Thyroid gland (tissue), 4 donors: ENCODE data around the gene ZNF76. TPM values are rescaled to one million over a fixed set of nuclear protein-coding genes. Genes with fewer than 3 reads are reported as not detected.
A peak's percentile ranks its signal among the peaks of the same experiment; 100 is the strongest.

Experiments used
- DNase-seq, 2 donors: peaks; one replicate each; pipeline ENCODE4 v3.0.0-alpha.2; 2019
- H3K27ac ChIP-seq, 3 donors: fragments of 200-600 bp; sonication (generic); 1 replicate in 2 of 3; 2 replicates in 1 of 3; pipeline ENCODE4 v1.5.1; 2016 to 2019; ENCODE audit warnings: mild to moderate bottlenecking in 1 of 3, moderate library complexity in 1 of 3
- H3K27me3 ChIP-seq: fragments of 200-600 bp; sonication (generic); one replicate; pipeline ENCODE4 v1.5.1; 2019
- H3K36me3 ChIP-seq, 2 donors: fragments of 200-600 bp; sonication (generic); one replicate each; pipeline ENCODE4 v1.5.1; 2016 to 2019
- H3K4me1 ChIP-seq, 2 donors: fragments of 200-600 bp; sonication (generic); one replicate each; pipeline ENCODE4 v1.5.1; 2017 to 2019
- H3K4me3 ChIP-seq, 3 donors: fragments of 200-600 bp; sonication (generic); replicated peaks in 1 of 3; 1 replicate in 2 of 3; 2 replicates in 1 of 3; pipeline ENCODE4 v1.5.1; 2016; ENCODE audit warnings: mild to moderate bottlenecking in 1 of 3
- H3K9me3 ChIP-seq: fragments of 200-600 bp; sonication (generic); one replicate; pipeline ENCODE4 v1.5.1; 2017
- POLR2A ChIP-seq, 2 donors: fragments of 450-650 bp; IDR thresholded peaks; one replicate each; pipeline ENCODE4 v1.6.1; 2017; ENCODE audit warnings: antibody characterized with exemption in 2 of 2, mild to moderate bottlenecking in 2 of 2, moderate library complexity in 1 of 2
- WGBS, 2 donors: methylation state at CpG; one replicate each; pipeline ENCODE4 v1.1.5; 2017; 5-methylcytosine and 5-hydroxymethylcytosine counted together
- intact Hi-C: fragments of 100-400 bp; cut with DNase I; formaldehyde crosslinking; loops from one replicate; pipeline ENCODE4 v1.15.1; 2023
- total RNA-seq, 4 donors: library from RNA; depleted of rRNA; stranded (reverse); fragments of >200 nt; gene quantifications; one replicate each; pipeline ENCODE4 v1.2.3, GENCODE V29; 2016
- TF ChIP-seq, protein P1 (sequence below), 6 experiments: fragments of 200-600 bp in 3 of 6; fragments of 450-650 bp in 3 of 6; sonication (generic) in 3 of 6; IDR thresholded peaks; one replicate each; pipeline ENCODE4 v1.5.1; 2016 to 2019; ENCODE audit warnings: antibody characterized with exemption in 6 of 6, mild to moderate bottlenecking in 2 of 6, inconsistent platforms in 1 of 6, moderate library complexity in 1 of 6

Gene ZNF76
- total RNA-seq, 4 donors from 2014 or later, result 54.3 to 81.7 (median 71.6) TPM

DNA sequence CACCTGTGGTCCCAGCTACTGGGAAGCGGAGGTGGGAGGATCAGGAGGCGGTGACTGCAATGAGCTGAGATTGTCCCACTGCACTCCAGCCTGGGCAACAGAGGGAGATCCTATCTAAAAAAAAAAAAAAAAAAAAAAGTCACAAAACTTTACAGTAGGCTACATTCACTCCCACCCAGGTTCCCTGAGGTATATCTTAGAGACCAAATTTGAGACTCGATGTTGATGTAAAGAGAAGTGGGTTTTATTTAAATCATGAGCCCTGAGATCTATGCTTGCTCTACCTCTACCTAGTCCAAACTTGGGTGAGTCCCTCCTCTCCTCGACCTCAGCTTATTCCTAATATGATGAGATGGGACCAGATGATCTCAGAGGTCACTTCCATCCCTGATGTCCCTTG, 29.3 kb downstream of the ZNF76 start:
- DNase-seq, result no peak
- 74 to 75% methylated on average over 4 of the region's 4 CpGs for WGBS, 2 donors
- H3K4me1 ChIP-seq, result no peaks in the 10 kb centered on the region
- peaks cover 86 to 90% of the 10 kb centered on the region in 2 donors for H3K36me3 ChIP-seq
- no peak overlapping the region for H3K4me3 ChIP-seq
- H3K27ac ChIP-seq, result no peak overlapping the region
- no peaks in the 10 kb centered on the region for H3K9me3 ChIP-seq
- intact Hi-C loops, result no loop called here
- TF ChIP-seq, protein P1, sequence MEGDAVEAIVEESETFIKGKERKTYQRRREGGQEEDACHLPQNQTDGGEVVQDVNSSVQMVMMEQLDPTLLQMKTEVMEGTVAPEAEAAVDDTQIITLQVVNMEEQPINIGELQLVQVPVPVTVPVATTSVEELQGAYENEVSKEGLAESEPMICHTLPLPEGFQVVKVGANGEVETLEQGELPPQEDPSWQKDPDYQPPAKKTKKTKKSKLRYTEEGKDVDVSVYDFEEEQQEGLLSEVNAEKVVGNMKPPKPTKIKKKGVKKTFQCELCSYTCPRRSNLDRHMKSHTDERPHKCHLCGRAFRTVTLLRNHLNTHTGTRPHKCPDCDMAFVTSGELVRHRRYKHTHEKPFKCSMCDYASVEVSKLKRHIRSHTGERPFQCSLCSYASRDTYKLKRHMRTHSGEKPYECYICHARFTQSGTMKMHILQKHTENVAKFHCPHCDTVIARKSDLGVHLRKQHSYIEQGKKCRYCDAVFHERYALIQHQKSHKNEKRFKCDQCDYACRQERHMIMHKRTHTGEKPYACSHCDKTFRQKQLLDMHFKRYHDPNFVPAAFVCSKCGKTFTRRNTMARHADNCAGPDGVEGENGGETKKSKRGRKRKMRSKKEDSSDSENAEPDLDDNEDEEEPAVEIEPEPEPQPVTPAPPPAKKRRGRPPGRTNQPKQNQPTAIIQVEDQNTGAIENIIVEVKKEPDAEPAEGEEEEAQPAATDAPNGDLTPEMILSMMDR (IDR thresholded peaks at IDR 0.05), result no peak
- no peak for TF ChIP-seq POLR2A (IDR thresholded peaks at IDR 0.05)
- H3K27me3 ChIP-seq, result no peaks in the 10 kb centered on the region

DNA sequence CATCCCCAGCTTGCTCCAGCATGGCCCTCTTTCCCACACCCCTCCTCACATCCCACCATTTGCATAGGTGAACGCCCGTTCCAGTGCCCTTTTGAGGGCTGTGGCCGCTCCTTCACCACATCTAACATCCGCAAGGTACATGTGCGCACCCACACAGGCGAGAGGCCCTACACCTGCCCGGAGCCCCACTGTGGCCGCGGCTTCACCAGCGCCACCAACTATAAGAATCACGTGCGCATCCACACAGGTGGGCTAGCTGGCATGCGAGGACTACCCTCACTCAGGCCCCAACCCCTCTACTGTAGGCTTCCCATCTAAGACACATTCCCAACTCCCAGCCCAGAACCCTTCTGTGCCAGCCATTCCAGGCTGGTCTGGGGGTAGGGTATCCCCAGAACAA, 32.0 kb downstream of the ZNF76 start:
- H3K36me3 ChIP-seq, result peaks cover 80 to 81% of the 10 kb centered on the region in 2 donors
- intact Hi-C loops, result no loop called here
- 96 to 99% methylated on average over 10 to 12 of the region's 13 CpGs for WGBS, 2 donors

DNA sequence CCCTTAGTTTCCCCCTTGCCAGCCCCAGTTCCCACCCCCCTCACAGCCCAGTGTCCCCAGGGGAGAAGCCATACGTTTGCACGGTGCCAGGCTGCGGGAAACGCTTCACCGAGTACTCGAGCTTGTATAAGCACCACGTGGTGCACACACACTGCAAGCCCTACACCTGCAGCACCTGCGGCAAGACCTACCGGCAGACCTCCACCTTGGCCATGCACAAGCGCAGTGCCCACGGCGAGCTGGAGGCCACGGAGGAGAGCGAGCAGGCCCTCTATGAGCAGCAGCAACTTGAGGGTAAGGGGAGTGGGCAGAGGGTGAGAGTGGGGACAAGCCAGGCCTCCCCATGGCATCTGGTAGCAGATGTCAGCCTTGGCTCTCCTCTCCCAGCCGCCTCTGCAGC, 33.0 kb downstream of the ZNF76 start:
- H3K27me3 ChIP-seq, result no peaks in the 10 kb centered on the region
- H3K9me3 ChIP-seq, result no peaks in the 10 kb centered on the region
- intact Hi-C loops, result no loop called here
- no peak for TF ChIP-seq POLR2A (IDR thresholded peaks at IDR 0.05)
- no peak overlapping the region for H3K27ac ChIP-seq
- peaks cover 70 to 71% of the 10 kb centered on the region in 2 donors for H3K36me3 ChIP-seq
- DNase-seq, result peak; percentile 45 to 51
- H3K4me1 ChIP-seq, result peaks cover 0 to 6% of the 10 kb centered on the region in 2 donors
- H3K4me3 ChIP-seq, result no peak overlapping the region
- 50 to 56% methylated on average over 14 to 15 of the region's 15 CpGs for WGBS, 2 donors

More for the DNA sequence above, 32.0 kb downstream of the ZNF76 start:
- DNase-seq, result no peak
- H3K9me3 ChIP-seq, result no peaks in the 10 kb centered on the region
- H3K4me3 ChIP-seq, result no peak overlapping the region
- H3K27me3 ChIP-seq, result no peaks in the 10 kb centered on the region
- H3K4me1 ChIP-seq, result no peaks in the 10 kb centered on the region
- TF ChIP-seq, protein P1 (IDR thresholded peaks at IDR 0.05), result no peak
- no peak for TF ChIP-seq POLR2A (IDR thresholded peaks at IDR 0.05)
- no peak overlapping the region for H3K27ac ChIP-seq

DNA sequence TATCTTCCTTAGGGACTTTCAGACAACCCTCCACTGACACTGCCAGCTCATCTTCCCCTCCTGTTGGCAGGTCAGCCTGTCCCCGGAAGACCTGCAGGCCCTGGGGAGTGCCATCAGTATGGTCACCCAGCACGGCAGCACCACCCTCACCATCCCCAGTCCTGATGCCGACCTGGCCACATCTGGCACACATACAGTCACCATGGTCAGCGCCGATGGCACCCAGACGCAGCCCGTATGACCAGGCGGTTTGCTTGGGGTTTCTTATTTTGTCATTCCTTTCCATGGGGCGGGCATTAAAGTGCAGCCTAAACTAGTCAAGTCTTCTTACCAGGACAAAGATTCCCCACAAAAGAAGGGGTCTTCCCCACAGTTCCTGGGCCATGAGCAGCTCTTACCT, 34.1 kb downstream of the ZNF76 start:
- Histone ChIP-seq H3K9me3 (no peaks in the 10 kb centered on the region), H3K4me1 (peaks cover 4 to 16% of the 10 kb centered on the region in 2 donors), H3K36me3 (peaks cover 58 to 59% of the 10 kb centered on the region in 2 donors), H3K27ac (no peak overlapping the region), H3K27me3 (no peaks in the 10 kb centered on the region), H3K4me3 (no peak overlapping the region)
- no peak for DNase-seq
- TF ChIP-seq, protein P1 (IDR thresholded peaks at IDR 0.05), result no peak
- TF ChIP-seq POLR2A (IDR thresholded peaks at IDR 0.05), result no peak
- WGBS, 2 donors, result 87 to 94% methylated on average over 9 of the region's 9 CpGs
- intact Hi-C loops, result no loop called here

DNA sequence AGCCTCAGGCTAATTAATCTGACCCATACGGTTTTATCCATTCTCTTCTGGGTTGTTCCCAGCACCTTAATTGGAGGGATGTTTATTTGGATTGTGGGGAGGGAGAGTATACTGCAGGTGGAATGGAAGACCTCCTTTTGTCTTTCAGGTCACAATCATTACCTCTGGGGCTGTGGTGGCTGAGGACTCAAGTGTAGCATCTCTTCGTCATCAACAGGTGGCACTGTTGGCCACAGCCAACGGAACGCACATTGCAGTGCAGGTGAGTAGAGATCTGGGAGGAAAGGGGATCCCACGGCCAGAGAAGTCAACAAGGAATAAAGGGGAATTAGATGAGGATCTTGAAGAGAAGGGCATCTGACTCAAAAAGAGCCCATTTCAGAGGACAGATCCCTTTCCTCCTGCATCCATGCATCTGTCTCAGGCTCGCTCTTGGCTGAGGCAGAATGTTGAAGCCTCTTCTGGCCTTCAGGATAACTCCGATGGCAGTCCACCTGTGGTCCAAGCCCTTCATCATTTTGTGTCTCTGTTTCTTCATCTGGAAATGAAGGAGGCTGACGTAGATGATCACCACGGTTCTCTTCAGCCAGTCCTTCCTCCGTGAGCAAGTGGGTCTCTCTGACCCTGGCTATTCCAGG, 34.9 kb downstream of the ZNF76 start:
- Histone ChIP-seq H3K27ac (no peak overlapping the region), H3K27me3 (no peaks in the 10 kb centered on the region), H3K36me3 (peaks cover 51 to 54% of the 10 kb centered on the region in 2 donors), H3K4me3 (no peak overlapping the region), H3K9me3 (no peaks in the 10 kb centered on the region), H3K4me1 (peaks cover 4 to 16% of the 10 kb centered on the region in 2 donors)
- 58 to 61% methylated on average over 10 of the region's 10 CpGs for WGBS, 2 donors
- no peak for TF ChIP-seq POLR2A (IDR thresholded peaks at IDR 0.05)
- TF ChIP-seq, protein P1 (IDR thresholded peaks at IDR 0.05), result peak; percentile 37 to 84 (median 63)
- intact Hi-C loops, result no loop called here
- DNase-seq, result peak; percentile 54 to 62
